ENCODE measurements around the gene SH3BGRL2.

- TF ChIP-seq, protein P1, sequence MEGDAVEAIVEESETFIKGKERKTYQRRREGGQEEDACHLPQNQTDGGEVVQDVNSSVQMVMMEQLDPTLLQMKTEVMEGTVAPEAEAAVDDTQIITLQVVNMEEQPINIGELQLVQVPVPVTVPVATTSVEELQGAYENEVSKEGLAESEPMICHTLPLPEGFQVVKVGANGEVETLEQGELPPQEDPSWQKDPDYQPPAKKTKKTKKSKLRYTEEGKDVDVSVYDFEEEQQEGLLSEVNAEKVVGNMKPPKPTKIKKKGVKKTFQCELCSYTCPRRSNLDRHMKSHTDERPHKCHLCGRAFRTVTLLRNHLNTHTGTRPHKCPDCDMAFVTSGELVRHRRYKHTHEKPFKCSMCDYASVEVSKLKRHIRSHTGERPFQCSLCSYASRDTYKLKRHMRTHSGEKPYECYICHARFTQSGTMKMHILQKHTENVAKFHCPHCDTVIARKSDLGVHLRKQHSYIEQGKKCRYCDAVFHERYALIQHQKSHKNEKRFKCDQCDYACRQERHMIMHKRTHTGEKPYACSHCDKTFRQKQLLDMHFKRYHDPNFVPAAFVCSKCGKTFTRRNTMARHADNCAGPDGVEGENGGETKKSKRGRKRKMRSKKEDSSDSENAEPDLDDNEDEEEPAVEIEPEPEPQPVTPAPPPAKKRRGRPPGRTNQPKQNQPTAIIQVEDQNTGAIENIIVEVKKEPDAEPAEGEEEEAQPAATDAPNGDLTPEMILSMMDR (IDR thresholded peaks at IDR 0.05): no peak
- no peak for TF ChIP-seq EZH2 (IDR thresholded peaks at IDR 0.05; ENCODE audit: borderline replicate concordance, insufficient read depth, low read depth, low read length, poor library complexity, severe bottlenecking)
Observed at GRCh38 chr6:79650950-79651349, 19.8 kb downstream of the SH3BGRL2 start.

All from B cell (primary cell).